Measurements from ENCODE around the gene LMAN2. TPM values are rescaled to one million over a fixed set of nuclear protein-coding genes. Genes with fewer than 3 reads are reported as not detected.

The LMAN2 gene
- total and polyA plus RNA-seq, 2 donors, result 101 to 209 TPM

GRCh38 chr5:177327539-177328522 is 23.6 kb downstream of the LMAN2 start:
- DNase-seq (ENCODE audit: extremely low spot score), result no peak
- Histone ChIP-seq H3K36me3 (ENCODE audit: insufficient read depth) (no peaks in the 10 kb centered on the region), H3K27ac (ENCODE audit: low read depth) (no peak overlapping the region), H3K4me3 (ENCODE audit: low read depth, low read length) (no peak overlapping the region), H3K4me1 (ENCODE audit: insufficient read depth) (no peaks in the 10 kb centered on the region)
- WGBS, result 72% methylated on average over 28 of the region's 28 CpGs

DNA sequence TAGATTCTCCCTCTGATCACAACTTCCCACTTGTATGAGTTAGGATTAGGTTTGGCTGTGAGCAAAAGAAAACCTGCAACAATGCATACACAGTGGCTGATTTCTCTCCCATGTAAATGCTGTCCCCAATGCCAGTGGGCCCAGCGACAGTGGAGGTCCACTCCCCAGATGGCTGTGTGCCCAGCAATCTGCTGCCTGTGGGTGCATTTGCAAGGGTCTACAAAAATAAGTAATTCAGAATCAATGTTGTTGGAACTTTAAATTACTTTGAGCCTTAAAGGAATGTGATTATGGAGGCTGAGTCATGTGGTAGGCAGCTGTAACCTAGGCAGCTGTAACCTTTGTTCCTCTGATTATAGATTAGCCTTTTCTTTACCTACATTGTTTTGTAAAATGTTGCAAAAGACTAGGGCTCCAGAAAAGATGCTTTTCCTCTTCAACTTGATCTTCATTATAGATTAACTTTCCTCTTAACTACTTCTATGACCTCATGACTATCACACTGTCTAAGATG is 25.5 kb downstream of the LMAN2 start:
- H3K4me3 ChIP-seq (ENCODE audit: low read depth, low read length), result no peak overlapping the region
- H3K4me1 ChIP-seq (ENCODE audit: insufficient read depth), result no peaks in the 10 kb centered on the region
- WGBS, result 77% methylated on average over 1 of the region's 1 CpG
- H3K36me3 ChIP-seq (ENCODE audit: insufficient read depth), result no peaks in the 10 kb centered on the region
- no peak for DNase-seq (ENCODE audit: extremely low spot score)
- H3K27ac ChIP-seq (ENCODE audit: low read depth), result no peak overlapping the region

- H3K36me3 ChIP-seq (ENCODE audit: insufficient read depth), result no peaks in the 10 kb centered on the region
- no peak overlapping the region for H3K4me3 ChIP-seq (ENCODE audit: low read depth, low read length)
- no peak for DNase-seq (ENCODE audit: extremely low spot score)
- WGBS, result 94% methylated on average over 7 of the region's 7 CpGs
- H3K4me1 ChIP-seq (ENCODE audit: insufficient read depth), result no peaks in the 10 kb centered on the region
- H3K27ac ChIP-seq (ENCODE audit: low read depth), result no peak overlapping the region
Measured at GRCh38 chr5:177320879-177321278, 30.6 kb downstream of the LMAN2 start.

- Histone ChIP-seq H3K4me1 (ENCODE audit: insufficient read depth) (no peaks in the 10 kb centered on the region), H3K36me3 (ENCODE audit: insufficient read depth) (no peaks in the 10 kb centered on the region), H3K4me3 (ENCODE audit: low read depth, low read length) (no peak overlapping the region), H3K27ac (ENCODE audit: low read depth) (no peak overlapping the region)
- WGBS, result 91% methylated on average over 14 of the region's 14 CpGs
- DNase-seq (ENCODE audit: extremely low spot score), result no peak
Measured at GRCh38 chr5:177319913-177320588, 31.4 kb downstream of the LMAN2 start.

DNA sequence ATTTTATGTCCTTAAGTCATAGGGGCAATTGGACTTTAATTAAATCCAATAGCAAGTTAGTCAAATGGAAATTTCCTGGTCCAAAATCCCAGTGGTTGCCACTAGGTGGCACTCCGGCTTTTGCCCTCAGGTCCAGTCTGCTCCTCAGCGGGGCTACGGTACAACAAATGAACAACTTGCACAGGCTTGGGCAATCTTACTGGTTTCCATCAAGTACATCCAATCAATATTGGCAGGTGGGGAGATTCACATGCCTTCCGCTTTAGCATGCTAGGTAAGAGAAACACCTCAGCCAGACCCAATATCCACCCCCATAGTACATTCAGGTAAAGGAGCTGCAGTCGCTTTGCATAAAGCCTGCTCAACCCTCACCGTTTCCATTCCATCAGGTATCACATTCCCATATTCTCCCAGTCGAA is 33.5 kb downstream of the LMAN2 start:
- no peak for DNase-seq (ENCODE audit: extremely low spot score)
- 37% methylated on average over 7 of the region's 7 CpGs for WGBS
- no peaks in the 10 kb centered on the region for H3K4me1 ChIP-seq (ENCODE audit: insufficient read depth)
- no peaks in the 10 kb centered on the region for H3K36me3 ChIP-seq (ENCODE audit: insufficient read depth)
- no peak overlapping the region for H3K4me3 ChIP-seq (ENCODE audit: low read depth, low read length)
- no peak overlapping the region for H3K27ac ChIP-seq (ENCODE audit: low read depth)

- H3K4me3 ChIP-seq (ENCODE audit: low read depth, low read length), result no peak overlapping the region
- H3K4me1 ChIP-seq (ENCODE audit: insufficient read depth), result no peaks in the 10 kb centered on the region
- H3K27ac ChIP-seq (ENCODE audit: low read depth), result no peak overlapping the region
- WGBS, result 76% methylated on average over 3 of the region's 3 CpGs
- H3K36me3 ChIP-seq (ENCODE audit: insufficient read depth), result no peaks in the 10 kb centered on the region
- DNase-seq (ENCODE audit: extremely low spot score), result no peak
Measured at GRCh38 chr5:177316005-177316404, 35.5 kb downstream of the LMAN2 start.

DNA sequence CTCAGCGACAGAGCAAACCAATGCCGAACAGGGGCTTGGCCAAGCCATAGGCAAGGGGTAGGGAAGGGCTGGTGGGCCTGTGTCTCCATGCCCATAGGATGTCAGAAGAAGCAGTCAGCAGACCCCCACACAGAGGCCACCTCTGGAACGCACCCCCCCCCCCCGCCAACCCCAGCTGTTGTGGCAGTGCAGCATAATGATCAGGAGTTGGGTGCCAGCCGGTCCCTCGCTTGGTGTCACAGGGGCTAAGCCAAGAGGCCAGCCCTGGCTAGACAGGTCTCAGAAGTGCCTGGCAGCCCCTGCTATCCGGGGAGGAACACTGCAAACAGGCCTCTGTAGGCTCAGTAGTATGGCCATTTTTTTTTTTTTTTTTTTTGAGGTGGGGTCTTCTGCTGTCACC is 36.1 kb downstream of the LMAN2 start:
- DNase-seq (ENCODE audit: extremely low spot score), result no peak
- Histone ChIP-seq H3K36me3 (ENCODE audit: insufficient read depth) (no peaks in the 10 kb centered on the region), H3K27ac (ENCODE audit: low read depth) (no peak overlapping the region), H3K4me3 (ENCODE audit: low read depth, low read length) (no peak overlapping the region), H3K4me1 (ENCODE audit: insufficient read depth) (no peaks in the 10 kb centered on the region)
- 88% methylated on average over 7 of the region's 7 CpGs for WGBS

GRCh38 chr5:177314376-177315342 is 36.8 kb downstream of the LMAN2 start:
- no peak for DNase-seq (ENCODE audit: extremely low spot score)
- H3K4me1 ChIP-seq (ENCODE audit: insufficient read depth), result no peaks in the 10 kb centered on the region
- no peak overlapping the region for H3K4me3 ChIP-seq (ENCODE audit: low read depth, low read length)
- no peaks in the 10 kb centered on the region for H3K36me3 ChIP-seq (ENCODE audit: insufficient read depth)
- 87% methylated on average over 18 of the region's 18 CpGs for WGBS
- no peak overlapping the region for H3K27ac ChIP-seq (ENCODE audit: low read depth)

GRCh38 chr5:177313561-177314259 is 37.8 kb downstream of the LMAN2 start:
- no peak for DNase-seq (ENCODE audit: extremely low spot score)
- Histone ChIP-seq H3K27ac (ENCODE audit: low read depth) (no peak overlapping the region), H3K4me3 (ENCODE audit: low read depth, low read length) (no peak overlapping the region), H3K4me1 (ENCODE audit: insufficient read depth) (no peaks in the 10 kb centered on the region), H3K36me3 (ENCODE audit: insufficient read depth) (no peaks in the 10 kb centered on the region)
- WGBS, result 89% methylated on average over 15 of the region's 15 CpGs

- H3K27ac ChIP-seq (ENCODE audit: low read depth), result no peak overlapping the region
- no peak overlapping the region for H3K4me3 ChIP-seq (ENCODE audit: low read depth, low read length)
- no peak for DNase-seq (ENCODE audit: extremely low spot score)
- H3K36me3 ChIP-seq (ENCODE audit: insufficient read depth), result no peaks in the 10 kb centered on the region
- 5% methylated on average over 19 of the region's 19 CpGs for WGBS
- no peaks in the 10 kb centered on the region for H3K4me1 ChIP-seq (ENCODE audit: insufficient read depth)
Measured at GRCh38 chr5:177312649-177313181, 38.8 kb downstream of the LMAN2 start.

GRCh38 chr5:177311723-177312648 is 39.5 kb downstream of the LMAN2 start, which contains the start of gene MXD3:
MXD3 (minus strand) TSS chr5:177311898; CDS start chr5:177311830, 68 bp downstream.
- peak; percentile 91 for DNase-seq (ENCODE audit: extremely low spot score)
- Histone ChIP-seq H3K27ac (ENCODE audit: low read depth) (no peak within 1 kb of the TSS), H3K4me3 (ENCODE audit: low read depth, low read length) (peak within 1 kb of the TSS; percentile 38), H3K36me3 (ENCODE audit: insufficient read depth) (no peaks in the 10 kb centered on the region), H3K4me1 (ENCODE audit: insufficient read depth) (no peaks in the 10 kb centered on the region)
- under 1% methylated on average over 78 of the region's 78 CpGs for WGBS

DNA sequence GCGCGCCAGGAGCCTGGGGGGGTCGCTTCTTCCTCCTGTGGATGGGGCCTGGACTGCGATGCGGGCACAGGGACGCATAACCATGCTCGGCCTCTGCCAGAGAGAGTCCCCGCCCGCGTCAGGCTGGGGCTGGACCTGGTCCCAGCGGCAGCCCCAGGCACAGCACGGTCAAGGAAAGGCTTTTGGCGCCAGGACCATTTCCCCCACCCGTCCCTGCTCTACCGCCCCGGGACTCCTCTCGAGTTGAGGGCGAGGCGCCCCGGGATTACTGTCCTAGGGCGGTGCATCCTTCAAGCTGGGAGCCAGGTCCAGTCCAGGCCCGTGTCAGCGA is 40.1 kb downstream of the LMAN2 start:
- H3K27ac ChIP-seq (ENCODE audit: low read depth), result no peak overlapping the region

More for the DNA sequence above, 40.1 kb downstream of the LMAN2 start:
- Histone ChIP-seq H3K4me3 (ENCODE audit: low read depth, low read length) (peak overlapping the region; percentile 38), H3K36me3 (ENCODE audit: insufficient read depth) (no peaks in the 10 kb centered on the region), H3K4me1 (ENCODE audit: insufficient read depth) (no peaks in the 10 kb centered on the region)
- WGBS, result 1% methylated on average over 23 of the region's 23 CpGs
- no peak for DNase-seq (ENCODE audit: extremely low spot score)
